Fibroblast of lung (primary cell): ENCODE results near the gene ARIH2. TPM values are rescaled to one million over a fixed set of nuclear protein-coding genes. Genes with fewer than 3 reads are reported as not detected.
A peak's percentile ranks its signal among the peaks of the same experiment; 100 is the strongest.

Experiments
- DNase-seq, 2 donors: peaks; one replicate each; pipeline versions ENCODE4 v3.0.0 to v3.0.0-alpha.2; 2010; ENCODE audit warnings: low read depth in 2 of 2
- H2AFZ ChIP-seq: 2 replicates; pipeline ENCODE4 v1.5.1; 2012; ENCODE audit warnings: low read length, control low read depth, inconsistent platforms
- H3K27ac ChIP-seq: 2 replicates; pipeline ENCODE4 v1.5.1; 2011; ENCODE audit warnings: low read length, control low read depth; ENCODE audit not compliant: insufficient read depth
- H3K27me3 ChIP-seq: 2 replicates; pipeline ENCODE4 v1.5.1; 2011; ENCODE audit warnings: mild to moderate bottlenecking, low read length; ENCODE audit not compliant: control insufficient read depth, insufficient read depth
- H3K36me3 ChIP-seq: 2 replicates; pipeline ENCODE4 v1.5.1; 2011; ENCODE audit warnings: low read length; ENCODE audit not compliant: control insufficient read depth, insufficient read depth
- H3K4me1 ChIP-seq: 2 replicates; pipeline ENCODE4 v1.5.1; 2011; ENCODE audit warnings: low read length; ENCODE audit not compliant: control insufficient read depth, insufficient read depth; ENCODE audit errors: extremely low read depth
- H3K4me2 ChIP-seq: 2 replicates; pipeline ENCODE4 v1.5.1; 2011; ENCODE audit warnings: low read length, control low read depth; ENCODE audit not compliant: insufficient read depth; ENCODE audit errors: extremely low read depth
- H3K4me3 ChIP-seq, 4 experiments: fragments of 200-600 bp in 1 of 4; sonication (generic) in 1 of 4; replicated peaks in 1 of 4; 2 replicates each; pipeline ENCODE4 v1.5.1; 2011 to 2016; ENCODE audit warnings: low read length in 4 of 4, low read depth in 3 of 4, mild to moderate bottlenecking in 3 of 4, control low read depth in 2 of 4, inconsistent platforms in 1 of 4, mixed read lengths in 1 of 4; ENCODE audit not compliant: insufficient read depth in 1 of 4; ENCODE audit errors: control extremely low read depth in 1 of 4
- H3K79me2 ChIP-seq: 2 replicates; pipeline ENCODE4 v1.5.1; 2012; ENCODE audit warnings: mild to moderate bottlenecking, low read length, inconsistent platforms; ENCODE audit not compliant: control insufficient read depth, insufficient read depth
- H3K9ac ChIP-seq: 2 replicates; pipeline ENCODE4 v1.5.1; 2011; ENCODE audit warnings: mild to moderate bottlenecking, low read length, control low read depth; ENCODE audit not compliant: insufficient read depth
- H3K9me3 ChIP-seq: 2 replicates; pipeline ENCODE4 v1.5.1; 2012; ENCODE audit warnings: low read depth, low read length; ENCODE audit not compliant: control insufficient read depth, insufficient read depth
- H4K20me1 ChIP-seq: 2 replicates; pipeline ENCODE4 v1.5.1; 2011; ENCODE audit warnings: low read length; ENCODE audit not compliant: control insufficient read depth, insufficient read depth; ENCODE audit errors: extremely low read depth
- EZH2 ChIP-seq: IDR thresholded peaks from 2 replicates; pipeline ENCODE4 v1.5.1; 2012; ENCODE audit warnings: low read length, control low read depth, mild to moderate bottlenecking; ENCODE audit errors: missing control alignments
- polyA plus RNA-seq, 2 donors: library from polyadenylated mRNA; depleted of rRNA in 1 of 2; stranded (reverse) in 1 of 2; unstranded in 1 of 2; fragments of >200 nt; gene quantifications; 2 replicates each; pipeline ENCODE4 v1.2.1, GENCODE V29; 2011 to 2012; ENCODE audit warnings: missing spikeins in 1 of 2
- total RNA-seq: library from RNA; depleted of rRNA; stranded (reverse); fragments of >200 nt; gene quantifications from 2 replicates; pipeline ENCODE4 v1.2.1, GENCODE V29; 2014
- TF ChIP-seq, protein P1 (sequence below), 2 donors: IDR thresholded peaks in 1 of 2; conservative IDR thresholded peaks in 1 of 2; 1 replicate in 1 of 2; 2 replicates in 1 of 2; pipeline ENCODE4 v1.5.1; 2011 to 2012; ENCODE audit warnings: low read length in 2 of 2, control low read depth in 1 of 2, inconsistent platforms in 1 of 2, low read depth in 1 of 2, mild to moderate bottlenecking in 1 of 2

ARIH2 gene
- total and polyA plus RNA-seq, 2 donors (not counting 1 experiment from before 2014, with no cell fraction given) = 71.4 to 91.7 TPM

DNA sequence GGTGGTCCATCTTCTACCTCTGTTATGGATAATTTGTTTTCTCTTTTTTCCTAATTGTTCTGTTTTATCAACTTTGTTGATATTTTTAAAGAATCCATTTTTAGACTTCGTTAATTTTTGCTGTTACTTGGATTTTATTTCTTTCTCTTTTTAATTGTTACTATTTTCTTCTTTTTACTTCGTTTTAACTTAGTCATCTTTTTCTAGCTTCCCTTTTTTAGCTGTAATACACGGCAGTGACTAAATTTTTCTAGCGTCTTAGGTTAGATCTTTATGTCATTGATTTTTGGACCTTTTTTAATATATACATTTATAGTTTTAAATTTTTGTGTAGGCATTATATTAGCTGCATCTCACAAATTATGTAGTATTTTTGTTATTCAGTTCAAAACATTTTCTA lies 33.1 kb downstream of the ARIH2 start:
- DNase-seq = no peak
- peaks cover 3% of the 10 kb centered on the region for H3K4me1 ChIP-seq
- H3K36me3 ChIP-seq = no peaks in the 10 kb centered on the region
- peaks cover 8% of the 10 kb centered on the region for H3K79me2 ChIP-seq
- H3K9me3 ChIP-seq = no peaks in the 10 kb centered on the region
- no peak overlapping the region for H2AFZ ChIP-seq
- TF ChIP-seq EZH2 = no peak
- TF ChIP-seq, protein P1, sequence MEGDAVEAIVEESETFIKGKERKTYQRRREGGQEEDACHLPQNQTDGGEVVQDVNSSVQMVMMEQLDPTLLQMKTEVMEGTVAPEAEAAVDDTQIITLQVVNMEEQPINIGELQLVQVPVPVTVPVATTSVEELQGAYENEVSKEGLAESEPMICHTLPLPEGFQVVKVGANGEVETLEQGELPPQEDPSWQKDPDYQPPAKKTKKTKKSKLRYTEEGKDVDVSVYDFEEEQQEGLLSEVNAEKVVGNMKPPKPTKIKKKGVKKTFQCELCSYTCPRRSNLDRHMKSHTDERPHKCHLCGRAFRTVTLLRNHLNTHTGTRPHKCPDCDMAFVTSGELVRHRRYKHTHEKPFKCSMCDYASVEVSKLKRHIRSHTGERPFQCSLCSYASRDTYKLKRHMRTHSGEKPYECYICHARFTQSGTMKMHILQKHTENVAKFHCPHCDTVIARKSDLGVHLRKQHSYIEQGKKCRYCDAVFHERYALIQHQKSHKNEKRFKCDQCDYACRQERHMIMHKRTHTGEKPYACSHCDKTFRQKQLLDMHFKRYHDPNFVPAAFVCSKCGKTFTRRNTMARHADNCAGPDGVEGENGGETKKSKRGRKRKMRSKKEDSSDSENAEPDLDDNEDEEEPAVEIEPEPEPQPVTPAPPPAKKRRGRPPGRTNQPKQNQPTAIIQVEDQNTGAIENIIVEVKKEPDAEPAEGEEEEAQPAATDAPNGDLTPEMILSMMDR (conservative IDR thresholded peaks at IDR 0.05 in 1 of 2, IDR thresholded peaks at IDR 0.05 in 1 of 2; ENCODE audit: low read depth in 1 of 2, low read length in 2 of 2) = no peak
- H3K4me3 ChIP-seq = no peak overlapping the region
- H3K27ac ChIP-seq = no peak overlapping the region
- no peak overlapping the region for H3K9ac ChIP-seq
- H4K20me1 ChIP-seq = no peaks in the 10 kb centered on the region
- H3K27me3 ChIP-seq = no peaks in the 10 kb centered on the region
- no peak overlapping the region for H3K4me2 ChIP-seq

DNA sequence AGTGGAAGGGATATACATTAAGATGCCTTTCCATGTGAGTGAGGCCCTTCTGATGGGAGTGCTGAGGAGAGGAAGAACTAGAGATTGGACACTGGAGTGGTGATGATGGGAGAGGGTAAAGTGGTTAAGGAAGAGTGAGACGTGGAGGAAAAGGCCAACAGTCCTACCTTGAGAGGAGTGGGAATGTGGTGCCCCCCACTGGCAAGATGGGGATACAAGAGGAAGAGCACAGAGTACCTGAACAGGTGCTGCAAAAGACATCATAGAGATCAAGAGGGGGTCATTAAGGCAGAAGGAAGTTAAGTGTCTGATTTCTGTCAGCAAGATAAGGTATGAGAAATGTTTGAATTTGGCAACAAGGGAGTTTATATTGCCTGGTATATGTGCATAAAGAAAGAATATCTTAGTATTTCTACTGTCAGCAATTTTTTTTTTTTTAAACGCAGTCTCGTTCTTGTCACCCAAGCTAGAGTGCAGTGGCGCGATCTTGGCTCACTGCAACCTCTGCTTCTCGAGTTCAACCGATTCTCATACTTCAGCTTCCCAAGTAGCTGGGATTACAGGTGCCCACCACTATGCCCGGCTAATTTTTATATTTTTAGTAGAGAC lies 34.0 kb downstream of the ARIH2 start:
- no peak for TF ChIP-seq EZH2
- TF ChIP-seq, protein P1 (conservative IDR thresholded peaks at IDR 0.05 in 1 of 2, IDR thresholded peaks at IDR 0.05 in 1 of 2; ENCODE audit: low read depth in 1 of 2, low read length in 2 of 2) = peak in 1 of 2 donors; percentile 45
- H4K20me1 ChIP-seq = no peaks in the 10 kb centered on the region
- no peak overlapping the region for H3K4me3 ChIP-seq
- H3K9me3 ChIP-seq = no peaks in the 10 kb centered on the region
- peaks cover 8% of the 10 kb centered on the region for H3K79me2 ChIP-seq
- no peak for DNase-seq
- no peaks in the 10 kb centered on the region for H3K36me3 ChIP-seq
- H3K27ac ChIP-seq = no peak overlapping the region
- no peak overlapping the region for H3K9ac ChIP-seq
- peaks cover 3% of the 10 kb centered on the region for H3K4me1 ChIP-seq
- H3K27me3 ChIP-seq = no peaks in the 10 kb centered on the region
- H2AFZ ChIP-seq = no peak overlapping the region
- no peak overlapping the region for H3K4me2 ChIP-seq

DNA sequence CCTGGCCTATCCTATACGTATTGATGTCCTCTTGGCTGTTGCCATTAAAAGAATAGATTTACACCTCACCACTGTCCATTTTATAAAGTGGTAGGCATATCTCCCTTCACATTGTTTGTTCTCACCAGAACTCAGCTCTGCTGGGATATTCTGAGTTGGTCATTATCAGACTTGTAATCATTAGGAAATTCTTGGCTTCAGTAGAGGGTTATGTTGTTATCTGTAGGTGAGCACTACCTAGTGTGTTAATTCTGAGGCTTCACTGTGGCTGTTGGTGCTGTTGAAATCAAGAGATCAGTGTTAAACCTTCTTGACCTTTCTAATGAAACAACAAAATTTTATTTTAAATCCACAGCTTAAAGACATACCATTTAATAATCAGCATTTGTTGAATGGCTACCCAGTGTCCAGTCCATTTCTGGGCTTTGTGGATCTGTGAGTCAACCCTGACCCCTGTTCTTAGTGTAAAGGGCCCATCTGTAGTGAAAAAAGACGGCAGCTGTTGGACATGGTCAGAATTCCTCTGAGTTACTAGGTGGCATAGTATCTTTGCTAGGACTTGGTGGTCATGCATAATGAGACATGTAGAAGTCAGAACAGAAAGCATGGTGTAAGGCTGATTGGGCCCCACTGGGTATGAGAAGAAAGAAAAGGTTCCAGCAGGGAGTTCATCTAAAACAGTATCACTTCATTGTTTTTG lies 38.5 kb downstream of the ARIH2 start:
- Histone ChIP-seq H2AFZ (no peak overlapping the region), H3K79me2 (peaks cover 4% of the 10 kb centered on the region), H3K9me3 (no peaks in the 10 kb centered on the region), H3K9ac (no peak overlapping the region), H3K27ac (no peak overlapping the region), H3K4me1 (no peaks in the 10 kb centered on the region), H3K4me3 (no peak overlapping the region), H3K27me3 (no peaks in the 10 kb centered on the region), H3K36me3 (peaks cover 2% of the 10 kb centered on the region), H3K4me2 (no peak overlapping the region), H4K20me1 (no peaks in the 10 kb centered on the region)
- no peak for TF ChIP-seq EZH2
- TF ChIP-seq, protein P1 (conservative IDR thresholded peaks at IDR 0.05 in 1 of 2, IDR thresholded peaks at IDR 0.05 in 1 of 2; ENCODE audit: low read depth in 1 of 2, low read length in 2 of 2) = no peak
- DNase-seq = no peak
